ENCODE data around the gene HESX1.
A peak's percentile ranks its signal among the peaks of the same experiment; 100 is the strongest.

Gene HESX1

DNA sequence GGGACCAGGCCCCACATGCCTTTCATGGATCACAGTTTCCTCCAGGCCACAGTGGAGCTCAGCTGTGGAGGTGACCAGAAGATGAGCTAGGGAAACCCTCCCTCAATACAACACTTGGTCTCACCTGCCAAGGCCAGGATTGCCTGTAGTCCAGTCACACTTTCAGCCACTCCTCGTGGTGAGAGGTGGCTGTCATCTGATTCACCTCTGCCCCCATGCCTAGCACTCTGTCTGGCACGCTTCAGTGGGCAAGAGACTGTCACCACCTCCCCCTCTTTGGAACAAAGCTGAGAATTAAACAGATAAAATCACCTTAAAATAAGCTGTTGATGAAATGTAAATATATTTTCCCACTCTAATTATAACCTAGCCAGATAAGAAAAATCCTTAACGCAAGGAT, 30.7 kb downstream of the HESX1 start:
- peaks cover 9 to 17% of the 10 kb centered on the region in 2 donors for H3K4me1 ChIP-seq (ENCODE audit: control insufficient read depth in 1 of 2, insufficient read depth in 2 of 2, low read length in 2 of 2)
- H3K4me3 ChIP-seq (ENCODE audit: low read depth in 1 of 2, low read length in 2 of 2), result no peak overlapping the region
- no peaks in the 10 kb centered on the region for H3K9me3 ChIP-seq (ENCODE audit: control insufficient read depth in 1 of 2, low read length in 2 of 2)
- H3K27me3 ChIP-seq (ENCODE audit: control insufficient read depth in 1 of 2, insufficient read depth in 2 of 2, low read length in 2 of 2), result peaks cover 13 to 20% of the 10 kb centered on the region in 2 donors
- no peaks in the 10 kb centered on the region for H3K36me3 ChIP-seq (ENCODE audit: control insufficient read depth in 1 of 2, insufficient read depth in 2 of 2, low read length in 2 of 2)
- H3K9ac ChIP-seq (ENCODE audit: low read depth in 1 of 2, low read length in 2 of 2), result no peak overlapping the region
- H3K27ac ChIP-seq (ENCODE audit: low read depth, low read length), result no peak overlapping the region

GRCh38 chr3:57168151-57168550, 31.6 kb downstream of the HESX1 start:
- peaks cover 18 to 26% of the 10 kb centered on the region in 2 donors for H3K27me3 ChIP-seq (ENCODE audit: control insufficient read depth in 1 of 2, insufficient read depth in 2 of 2, low read length in 2 of 2)
- no peak overlapping the region for H3K27ac ChIP-seq (ENCODE audit: low read depth, low read length)
- H3K4me1 ChIP-seq (ENCODE audit: control insufficient read depth in 1 of 2, insufficient read depth in 2 of 2, low read length in 2 of 2), result peaks cover 12 to 19% of the 10 kb centered on the region in 2 donors
- no peak overlapping the region for H3K4me3 ChIP-seq (ENCODE audit: low read depth in 1 of 2, low read length in 2 of 2)
- H3K36me3 ChIP-seq (ENCODE audit: control insufficient read depth in 1 of 2, insufficient read depth in 2 of 2, low read length in 2 of 2), result no peaks in the 10 kb centered on the region
- H3K9ac ChIP-seq (ENCODE audit: low read depth in 1 of 2, low read length in 2 of 2), result no peak overlapping the region
- no peaks in the 10 kb centered on the region for H3K9me3 ChIP-seq (ENCODE audit: control insufficient read depth in 1 of 2, low read length in 2 of 2)

DNA sequence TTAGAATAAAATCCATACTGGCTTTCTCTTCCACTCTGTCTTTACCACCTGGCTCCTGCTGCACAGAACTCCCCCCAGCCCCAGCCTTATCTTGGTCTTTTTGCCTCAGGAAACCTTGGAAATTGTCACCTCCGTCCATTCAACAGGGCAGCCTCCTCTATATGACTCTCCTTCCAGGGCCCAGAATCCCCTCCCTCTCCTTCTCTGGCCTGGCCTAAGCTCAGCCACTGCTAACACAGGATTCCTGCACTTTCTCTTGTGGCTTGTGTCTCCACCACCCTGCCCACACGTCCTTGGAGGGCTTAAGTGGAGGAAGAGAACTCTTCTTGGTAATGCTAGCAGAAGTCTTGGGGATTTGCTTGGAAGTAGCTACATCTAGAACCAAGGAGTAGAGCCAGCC, 33.1 kb downstream of the HESX1 start:
- H3K36me3 ChIP-seq (ENCODE audit: control insufficient read depth in 1 of 2, insufficient read depth in 2 of 2, low read length in 2 of 2), result no peaks in the 10 kb centered on the region
- H3K9ac ChIP-seq (ENCODE audit: low read depth in 1 of 2, low read length in 2 of 2), result no peak overlapping the region
- no peak overlapping the region for H3K27ac ChIP-seq (ENCODE audit: low read depth, low read length)
- H3K9me3 ChIP-seq (ENCODE audit: control insufficient read depth in 1 of 2, low read length in 2 of 2), result no peaks in the 10 kb centered on the region
- H3K4me3 ChIP-seq (ENCODE audit: low read depth in 1 of 2, low read length in 2 of 2), result no peak overlapping the region
- peaks cover 12 to 19% of the 10 kb centered on the region in 2 donors for H3K4me1 ChIP-seq (ENCODE audit: control insufficient read depth in 1 of 2, insufficient read depth in 2 of 2, low read length in 2 of 2)
- H3K27me3 ChIP-seq (ENCODE audit: control insufficient read depth in 1 of 2, insufficient read depth in 2 of 2, low read length in 2 of 2), result peaks cover 27 to 41% of the 10 kb centered on the region in 2 donors

DNA sequence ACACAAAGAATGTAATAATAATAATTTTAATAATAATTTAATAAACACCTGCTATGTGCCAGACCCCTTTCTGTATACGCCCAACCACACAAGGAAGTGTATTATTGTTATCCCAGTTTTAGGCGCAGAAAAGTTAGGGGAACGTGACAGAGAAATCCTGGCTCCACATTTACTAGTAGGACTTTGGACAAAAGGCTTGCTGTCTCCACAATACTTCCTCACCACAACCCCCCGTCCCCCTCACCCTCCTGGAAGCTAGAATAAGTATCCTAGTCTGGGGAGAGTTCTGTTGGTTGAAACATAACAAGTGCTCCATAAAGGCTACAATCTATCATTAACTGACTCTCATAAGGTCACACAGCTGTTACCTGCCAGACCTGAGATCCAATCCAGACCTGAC, 34.1 kb downstream of the HESX1 start:
- no peak overlapping the region for H3K27ac ChIP-seq (ENCODE audit: low read depth, low read length)
- peaks cover 12 to 16% of the 10 kb centered on the region in 2 donors for H3K4me1 ChIP-seq (ENCODE audit: control insufficient read depth in 1 of 2, insufficient read depth in 2 of 2, low read length in 2 of 2)
- H3K4me3 ChIP-seq (ENCODE audit: low read depth in 1 of 2, low read length in 2 of 2), result no peak overlapping the region
- no peak overlapping the region for H3K9ac ChIP-seq (ENCODE audit: low read depth in 1 of 2, low read length in 2 of 2)
- H3K9me3 ChIP-seq (ENCODE audit: control insufficient read depth in 1 of 2, low read length in 2 of 2), result no peaks in the 10 kb centered on the region
- H3K27me3 ChIP-seq (ENCODE audit: control insufficient read depth in 1 of 2, insufficient read depth in 2 of 2, low read length in 2 of 2), result peaks cover 24 to 45% of the 10 kb centered on the region in 2 donors
- no peaks in the 10 kb centered on the region for H3K36me3 ChIP-seq (ENCODE audit: control insufficient read depth in 1 of 2, insufficient read depth in 2 of 2, low read length in 2 of 2)

- peak within 1 kb of the TSS in 1 of 2 donors; percentile 25 for H3K9ac ChIP-seq (ENCODE audit: low read depth in 1 of 2, low read length in 2 of 2)
- H3K9me3 ChIP-seq (ENCODE audit: control insufficient read depth in 1 of 2, low read length in 2 of 2), result no peaks in the 10 kb centered on the region
- H3K4me1 ChIP-seq (ENCODE audit: control insufficient read depth in 1 of 2, insufficient read depth in 2 of 2, low read length in 2 of 2), result peaks cover 11 to 12% of the 10 kb centered on the region in 2 donors
- H3K27ac ChIP-seq (ENCODE audit: low read depth, low read length), result no peak within 1 kb of the TSS
- no peaks in the 10 kb centered on the region for H3K36me3 ChIP-seq (ENCODE audit: control insufficient read depth in 1 of 2, insufficient read depth in 2 of 2, low read length in 2 of 2)
- peaks cover 24 to 45% of the 10 kb centered on the region in 2 donors for H3K27me3 ChIP-seq (ENCODE audit: control insufficient read depth in 1 of 2, insufficient read depth in 2 of 2, low read length in 2 of 2)
- H3K4me3 ChIP-seq (ENCODE audit: low read depth in 1 of 2, low read length in 2 of 2), result peak within 1 kb of the TSS; percentile 51 to 68
Measured at GRCh38 chr3:57164657-57165573, 34.9 kb downstream of the HESX1 start, which contains the start of gene IL17RD. Gene IL17RD, minus strand, starts transcription at chr3:57165353. Its CDS starts 67 bp downstream, at chr3:57165286.

- peak overlapping the region; percentile 51 to 68 for H3K4me3 ChIP-seq (ENCODE audit: low read depth in 1 of 2, low read length in 2 of 2)
- no peak overlapping the region for H3K9ac ChIP-seq (ENCODE audit: low read depth in 1 of 2, low read length in 2 of 2)
- H3K27me3 ChIP-seq (ENCODE audit: control insufficient read depth in 1 of 2, insufficient read depth in 2 of 2, low read length in 2 of 2), result peaks cover 24 to 45% of the 10 kb centered on the region in 2 donors
- H3K4me1 ChIP-seq (ENCODE audit: control insufficient read depth in 1 of 2, insufficient read depth in 2 of 2, low read length in 2 of 2), result peaks cover 11 to 12% of the 10 kb centered on the region in 2 donors
- H3K27ac ChIP-seq (ENCODE audit: low read depth, low read length), result no peak overlapping the region
- H3K36me3 ChIP-seq (ENCODE audit: control insufficient read depth in 1 of 2, insufficient read depth in 2 of 2, low read length in 2 of 2), result no peaks in the 10 kb centered on the region
- no peaks in the 10 kb centered on the region for H3K9me3 ChIP-seq (ENCODE audit: control insufficient read depth in 1 of 2, low read length in 2 of 2)
Measured at GRCh38 chr3:57164217-57164656, 35.5 kb downstream of the HESX1 start.

GRCh38 chr3:57163751-57164150, 36.0 kb downstream of the HESX1 start:
- no peak overlapping the region for H3K9ac ChIP-seq (ENCODE audit: low read depth in 1 of 2, low read length in 2 of 2)
- no peaks in the 10 kb centered on the region for H3K36me3 ChIP-seq (ENCODE audit: control insufficient read depth in 1 of 2, insufficient read depth in 2 of 2, low read length in 2 of 2)
- peak overlapping the region; percentile 51 to 68 for H3K4me3 ChIP-seq (ENCODE audit: low read depth in 1 of 2, low read length in 2 of 2)
- H3K4me1 ChIP-seq (ENCODE audit: control insufficient read depth in 1 of 2, insufficient read depth in 2 of 2, low read length in 2 of 2), result peaks cover 12 to 13% of the 10 kb centered on the region in 2 donors
- H3K9me3 ChIP-seq (ENCODE audit: control insufficient read depth in 1 of 2, low read length in 2 of 2), result no peaks in the 10 kb centered on the region
- peaks cover 24 to 45% of the 10 kb centered on the region in 2 donors for H3K27me3 ChIP-seq (ENCODE audit: control insufficient read depth in 1 of 2, insufficient read depth in 2 of 2, low read length in 2 of 2)
- H3K27ac ChIP-seq (ENCODE audit: low read depth, low read length), result no peak overlapping the region

GRCh38 chr3:57161915-57162314, 37.9 kb downstream of the HESX1 start:
- H3K4me1 ChIP-seq (ENCODE audit: control insufficient read depth in 1 of 2, insufficient read depth in 2 of 2, low read length in 2 of 2), result peaks cover 12 to 13% of the 10 kb centered on the region in 2 donors
- peaks cover 23 to 33% of the 10 kb centered on the region in 2 donors for H3K27me3 ChIP-seq (ENCODE audit: control insufficient read depth in 1 of 2, insufficient read depth in 2 of 2, low read length in 2 of 2)
- H3K9ac ChIP-seq (ENCODE audit: low read depth in 1 of 2, low read length in 2 of 2), result no peak overlapping the region
- no peak overlapping the region for H3K27ac ChIP-seq (ENCODE audit: low read depth, low read length)
- no peak overlapping the region for H3K4me3 ChIP-seq (ENCODE audit: low read depth in 1 of 2, low read length in 2 of 2)
- no peaks in the 10 kb centered on the region for H3K9me3 ChIP-seq (ENCODE audit: control insufficient read depth in 1 of 2, low read length in 2 of 2)
- no peaks in the 10 kb centered on the region for H3K36me3 ChIP-seq (ENCODE audit: control insufficient read depth in 1 of 2, insufficient read depth in 2 of 2, low read length in 2 of 2)

GRCh38 chr3:57160765-57161538, 38.8 kb downstream of the HESX1 start:
- Histone ChIP-seq H3K27me3 (ENCODE audit: control insufficient read depth in 1 of 2, insufficient read depth in 2 of 2, low read length in 2 of 2) (peaks cover 19 to 31% of the 10 kb centered on the region in 2 donors), H3K9me3 (ENCODE audit: control insufficient read depth in 1 of 2, low read length in 2 of 2) (no peaks in the 10 kb centered on the region), H3K4me3 (ENCODE audit: low read depth in 1 of 2, low read length in 2 of 2) (no peak overlapping the region), H3K4me1 (ENCODE audit: control insufficient read depth in 1 of 2, insufficient read depth in 2 of 2, low read length in 2 of 2) (peaks cover 12 to 13% of the 10 kb centered on the region in 2 donors), H3K9ac (ENCODE audit: low read depth in 1 of 2, low read length in 2 of 2) (no peak overlapping the region), H3K27ac (ENCODE audit: low read depth, low read length) (no peak overlapping the region), H3K36me3 (ENCODE audit: control insufficient read depth in 1 of 2, insufficient read depth in 2 of 2, low read length in 2 of 2) (no peaks in the 10 kb centered on the region)

Measured in duodenal mucosa (tissue), 2 donors.